OCI-LY3 (cell line): Measurements from ENCODE around the gene CADPS2.

Source experiments
- CTCF ChIP-seq: fragments of 200-600, 300-600 bp; sonication (generic); IDR thresholded peaks from 2 replicates; pipeline ENCODE4 v1.5.1; 2014; ENCODE audit warnings: antibody characterized with exemption, low read length, low read depth
- EZH2phosphoT487 ChIP-seq: fragments of 200-600 bp; shearing (Covaris generic); IDR thresholded peaks from 2 replicates; pipeline ENCODE4 v1.6.1; 2018; ENCODE audit warnings: antibody characterized with exemption, mixed run types, low read depth

- TF ChIP-seq CTCF = no peak
- TF ChIP-seq EZH2phosphoT487 = no peak
These were observed 418.4 kb downstream of the CADPS2 start for GRCh38 chr7:122467661-122468449.
